BJ (cell line): Measurements from ENCODE around the gene NAA38. TPM values are rescaled to one million over a fixed set of nuclear protein-coding genes. Genes with fewer than 3 reads are reported as not detected.
A peak's percentile ranks its signal among the peaks of the same experiment; 100 is the strongest.

Experiments
- CTCF ChIA-PET: fragments of 350-600 bp; formaldehyde crosslinking; extraction: SDS; loops from one replicate; lab custom pipeline; 2021; ENCODE audit warnings: antibody characterized with exemption, inconsistent platforms; lab: Yijun Ruan, JAX
- POLR2A ChIA-PET: fragments of 300-600 bp; sonication (Branson Sonifier 250); formaldehyde crosslinking; extraction: SDS; loops from one replicate; lab custom pipeline; 2021; ENCODE audit warnings: antibody characterized with exemption; lab: Charles Lee
- DNase-seq: peaks from one replicate; pipeline ENCODE4 v3.0.0-alpha.2; 2011; ENCODE audit warnings: low read depth
- H3K27me3 ChIP-seq: 2 replicates; pipeline ENCODE4 v1.6.0; 2011; ENCODE audit warnings: low read length; ENCODE audit not compliant: control insufficient read depth, insufficient read depth
- H3K36me3 ChIP-seq: 2 replicates; pipeline ENCODE4 v1.5.1; 2011; ENCODE audit warnings: low read length; ENCODE audit not compliant: control insufficient read depth, insufficient read depth
- H3K4me3 ChIP-seq: 2 replicates; pipeline ENCODE4 v1.5.1; 2011; ENCODE audit warnings: low read depth, mild to moderate bottlenecking, control low read depth, low read length
- CTCF ChIP-seq: IDR thresholded peaks from 2 replicates; pipeline ENCODE4 v1.5.1; 2011; ENCODE audit warnings: low read depth, mild to moderate bottlenecking, control low read depth, inconsistent platforms, low read length, moderate library complexity; ENCODE audit not compliant: insufficient read depth
- polyA plus RNA-seq: library from polyadenylated mRNA; depleted of rRNA; stranded (reverse); fragments of >200 nt; gene quantifications from 2 replicates; pipeline ENCODE4 v1.2.3, GENCODE V29; 2011

The NAA38 gene
- polyA plus RNA-seq, 1 experiment = 82.7 TPM

DNA sequence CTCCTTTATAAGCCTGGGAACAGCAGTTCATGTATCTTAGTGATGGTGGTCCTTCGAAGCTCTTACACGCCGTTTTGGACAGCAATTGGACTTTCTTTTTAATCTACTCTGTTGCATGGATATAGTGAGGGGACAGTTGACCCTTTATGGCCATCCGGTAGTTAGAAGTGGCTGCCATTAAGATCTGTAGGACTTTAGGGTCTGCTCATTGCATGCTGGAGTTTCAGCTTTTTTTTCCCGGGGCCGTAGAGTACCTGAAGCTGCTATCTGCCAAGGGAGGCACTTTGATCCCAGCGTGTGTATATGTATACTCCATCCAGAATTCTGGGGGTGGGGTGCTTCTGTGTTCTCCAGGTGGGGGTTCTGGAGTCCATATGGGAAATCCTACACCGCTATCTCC lies 1.7 kb upstream of the NAA38 start:
- ChIA-PET POLR2A (no interaction called here), CTCF (interaction anchor here (0.9 to 2.7 kb wide), 6 partner anchors 12 to 132 kb away, joined by 3 to 9 read pairs (median 6); no protein-coding TSS in a partner anchor)
- Histone ChIP-seq H3K36me3 (peaks cover 3% of the 10 kb centered on the region), H3K27me3 (no peaks in the 10 kb centered on the region), H3K4me3 (peak overlapping the region; percentile 58; the same call in 1 of the 2 replicates)
- no peak for DNase-seq
- TF ChIP-seq CTCF = no peak

- ChIA-PET CTCF (interaction anchor here (0.7 to 2.7 kb wide), 6 partner anchors 12 to 132 kb away, joined by 3 to 9 read pairs (median 6); no protein-coding TSS in a partner anchor), POLR2A (no interaction called here)
These were observed 1.1 kb upstream of the NAA38 start for GRCh38 chr17:7858522-7858810.

DNA sequence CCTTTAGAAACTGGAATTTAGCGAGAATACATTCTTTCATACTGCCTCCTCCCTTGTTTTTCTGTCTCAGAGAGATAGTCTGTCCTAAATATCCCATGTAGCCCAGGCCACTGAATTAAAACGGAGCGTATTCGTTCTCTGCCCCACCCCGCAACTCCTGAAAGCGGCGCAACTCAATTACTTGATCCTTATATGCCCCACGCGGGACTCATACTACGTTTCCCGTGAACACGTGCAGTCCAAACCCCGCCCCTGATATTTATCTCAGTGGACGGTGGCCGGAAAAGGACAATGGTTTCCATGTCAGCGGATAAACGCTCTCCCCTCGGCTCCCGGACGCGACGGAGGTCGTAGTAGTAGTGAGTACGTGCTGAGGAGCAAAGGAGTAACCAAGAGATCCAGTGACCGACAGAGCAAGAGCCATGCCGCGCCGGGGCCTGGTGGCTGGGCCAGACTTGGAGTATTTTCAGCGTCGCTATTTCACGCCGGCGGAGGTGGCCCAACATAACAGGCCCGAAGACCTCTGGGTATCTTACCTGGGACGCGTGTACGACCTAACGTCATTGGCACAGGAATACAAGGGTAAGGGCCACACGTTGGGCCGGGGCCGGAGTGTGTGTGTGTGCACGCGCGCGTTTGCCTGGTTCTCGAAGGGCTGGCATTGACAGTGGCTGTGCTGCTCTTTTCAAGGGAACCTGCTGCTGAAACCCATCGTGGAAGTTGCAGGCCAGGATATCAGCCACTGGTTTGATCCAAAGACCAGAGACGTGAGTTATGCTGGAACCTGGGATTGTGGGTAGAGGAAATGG lies 558 bp upstream of the NAA38 start, which contains the start of gene CYB5D1:
CYB5D1 (plus strand) TSS at position 291 of the 809 bp plus-strand sequence; CDS start at position 423, 132 bp downstream.
- CTCF ChIA-PET = interaction anchor here (0.7 to 3.0 kb wide), 12 partner anchors 12 to 183 kb away, joined by 3 to 23 read pairs (median 8); partner anchors contain the start of gene RNF227
- TF ChIP-seq CTCF = no peak
- no peak for DNase-seq
- H3K36me3 ChIP-seq = peaks cover 7% of the 10 kb centered on the region
- peak within 1 kb of the TSS; percentile 58 for H3K4me3 ChIP-seq
- no peaks in the 10 kb centered on the region for H3K27me3 ChIP-seq
- POLR2A ChIA-PET = interaction anchor here (0.9 to 1.4 kb wide), 3 partner anchors 15 to 58 kb away, joined by 3 read pairs; partner anchors contain the start of gene RNF227

More at GRCh38 chr17:7858522-7858810, 1.1 kb upstream of the NAA38 start:
- DNase-seq = no peak
- Histone ChIP-seq H3K4me3 (peak overlapping the region; percentile 58), H3K27me3 (no peaks in the 10 kb centered on the region), H3K36me3 (peaks cover 4% of the 10 kb centered on the region)
- TF ChIP-seq CTCF = peak; percentile 68

DNA sequence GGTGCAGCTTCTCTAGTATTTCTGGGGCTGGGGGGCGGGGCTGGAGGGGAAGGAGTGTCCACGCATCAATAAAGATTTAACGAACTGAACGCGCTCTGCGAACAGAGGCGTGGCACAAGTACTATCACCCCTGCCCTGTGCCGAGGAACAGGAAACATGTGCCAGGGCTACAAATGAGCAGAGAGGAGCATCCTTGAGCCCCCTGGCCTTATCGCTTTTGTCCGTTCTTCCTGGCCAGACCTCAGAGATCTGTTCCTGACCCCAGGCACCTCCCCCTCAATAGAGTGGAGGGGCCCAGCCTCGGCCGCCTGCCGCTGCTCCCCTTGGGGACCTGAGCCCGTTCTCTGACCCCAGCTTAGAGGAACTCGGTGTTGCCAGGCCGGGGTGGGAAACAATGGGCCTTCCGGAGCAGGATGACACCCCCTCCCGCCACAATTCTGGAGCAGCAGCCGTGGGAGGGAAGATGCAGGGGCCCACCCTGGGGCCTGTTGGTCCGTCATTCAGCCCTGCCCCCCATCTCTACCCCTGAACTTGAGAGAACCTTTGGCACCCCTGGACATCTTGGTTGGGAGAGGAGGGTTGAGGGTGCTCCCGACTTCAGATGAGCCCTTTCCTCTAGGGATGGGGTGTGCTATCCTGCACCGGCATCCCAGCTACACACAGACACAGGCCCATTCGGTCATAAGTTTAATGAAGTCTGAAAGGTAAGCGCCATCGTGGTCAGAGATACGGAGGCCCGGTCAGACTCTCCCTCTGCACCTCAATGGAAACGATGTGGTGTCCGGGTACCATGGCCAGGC lies 1.1 kb downstream of the NAA38 start:
- no peak for DNase-seq
- TF ChIP-seq CTCF = no peak
- ChIA-PET POLR2A (interaction anchor here (0.6 to 1.4 kb wide), 4 partner anchors 11 to 19 kb away, joined by 3 to 7 read pairs (median 3); no protein-coding TSS in a partner anchor), CTCF (interaction anchor here (0.7 to 3.0 kb wide), 11 partner anchors 14 to 201 kb away, joined by 3 to 23 read pairs (median 8); partner anchors contain the start of gene RNF227)
- Histone ChIP-seq H3K36me3 (peaks cover 21% of the 10 kb centered on the region), H3K4me3 (peak overlapping the region; percentile 58), H3K27me3 (no peaks in the 10 kb centered on the region)
